Vagina (tissue), 2 donors: ENCODE measurements around the gene PDE2A.

Source experiments
- CTCF ChIP-seq, 3 experiments: fragments of 450-650 bp in 2 of 3; fragments of 200-600 bp in 1 of 3; sonication (generic) in 1 of 3; IDR thresholded peaks; one replicate each; pipeline ENCODE4 v1.5.1; 2017 to 2019; ENCODE audit warnings: antibody characterized with exemption in 3 of 3, mild to moderate bottlenecking in 2 of 3, moderate library complexity in 2 of 3
- POLR2A ChIP-seq, 2 donors: fragments of 450-650 bp; IDR thresholded peaks; one replicate each; pipeline ENCODE4 v1.6.1; 2017; ENCODE audit warnings: antibody characterized with exemption in 2 of 2, mild to moderate bottlenecking in 2 of 2, moderate library complexity in 2 of 2
- POLR2AphosphoS5 ChIP-seq, 2 donors: sonication (generic); formaldehyde crosslinking; IDR thresholded peaks; one replicate each; pipeline ENCODE4 v1.9.0; 2017; ENCODE audit warnings: antibody characterized with exemption in 2 of 2, mild to moderate bottlenecking in 2 of 2, low read depth in 1 of 2; ENCODE audit not compliant: insufficient read depth in 1 of 2

- TF ChIP-seq CTCF (IDR thresholded peaks at IDR 0.05) (no peak), POLR2A (IDR thresholded peaks at IDR 0.05) (no peak), POLR2AphosphoS5 (IDR thresholded peaks at IDR 0.05; ENCODE audit: insufficient read depth in 1 of 2, low read depth in 1 of 2) (no peak)
Observed at GRCh38 chr11:72712841-72713240, 38.6 kb upstream of the PDE2A start.
